B cell (primary cell): Measurements from ENCODE around the gene GJB2.

Experiments
- EZH2 ChIP-seq: IDR thresholded peaks from 2 replicates; pipeline ENCODE4 v1.6.1; 2012; ENCODE audit warnings: borderline replicate concordance, low read depth, mild to moderate bottlenecking, moderate library complexity, low read length; ENCODE audit not compliant: insufficient read depth, poor library complexity, severe bottlenecking
- TF ChIP-seq, protein P1 (sequence below): fragments of 200-600 bp; IDR thresholded peaks from one replicate; pipeline ENCODE4 v1.8.0; 2022; ENCODE audit warnings: antibody characterized with exemption, mild to moderate bottlenecking

DNA sequence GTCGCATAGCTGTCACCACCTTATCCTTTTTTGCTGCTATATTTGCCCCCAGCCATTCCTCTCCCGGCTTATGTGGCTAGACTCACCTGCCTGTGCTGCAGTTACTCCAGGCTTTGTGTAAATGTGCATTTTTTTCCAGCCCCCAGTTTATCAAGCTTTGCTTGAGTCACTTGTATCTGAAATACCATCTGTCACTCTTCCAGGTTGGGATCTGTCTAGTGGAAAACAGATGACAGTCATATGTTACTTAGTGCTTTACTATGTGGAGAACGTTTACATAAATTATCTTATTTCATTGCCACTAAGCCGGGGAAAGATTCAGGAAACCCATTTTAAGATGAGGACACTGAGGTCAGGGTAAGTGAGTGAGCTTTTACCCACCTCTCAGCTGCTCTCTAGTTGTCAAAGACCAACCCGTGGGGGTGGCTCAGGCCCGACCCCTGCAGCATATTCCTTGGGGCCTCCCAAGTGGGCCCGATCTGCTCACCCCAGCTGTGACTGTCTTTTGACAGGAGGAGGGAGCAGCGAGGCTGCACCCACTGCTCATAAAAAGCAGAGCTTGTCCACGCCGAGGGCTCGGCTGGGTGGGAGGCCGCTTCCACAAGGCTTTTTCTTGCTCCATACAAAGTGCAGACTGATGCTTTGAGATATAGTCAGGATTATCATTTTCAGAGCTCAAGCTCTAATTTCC lies 7.2 kb downstream of the GJB2 start:
- TF ChIP-seq, protein P1, sequence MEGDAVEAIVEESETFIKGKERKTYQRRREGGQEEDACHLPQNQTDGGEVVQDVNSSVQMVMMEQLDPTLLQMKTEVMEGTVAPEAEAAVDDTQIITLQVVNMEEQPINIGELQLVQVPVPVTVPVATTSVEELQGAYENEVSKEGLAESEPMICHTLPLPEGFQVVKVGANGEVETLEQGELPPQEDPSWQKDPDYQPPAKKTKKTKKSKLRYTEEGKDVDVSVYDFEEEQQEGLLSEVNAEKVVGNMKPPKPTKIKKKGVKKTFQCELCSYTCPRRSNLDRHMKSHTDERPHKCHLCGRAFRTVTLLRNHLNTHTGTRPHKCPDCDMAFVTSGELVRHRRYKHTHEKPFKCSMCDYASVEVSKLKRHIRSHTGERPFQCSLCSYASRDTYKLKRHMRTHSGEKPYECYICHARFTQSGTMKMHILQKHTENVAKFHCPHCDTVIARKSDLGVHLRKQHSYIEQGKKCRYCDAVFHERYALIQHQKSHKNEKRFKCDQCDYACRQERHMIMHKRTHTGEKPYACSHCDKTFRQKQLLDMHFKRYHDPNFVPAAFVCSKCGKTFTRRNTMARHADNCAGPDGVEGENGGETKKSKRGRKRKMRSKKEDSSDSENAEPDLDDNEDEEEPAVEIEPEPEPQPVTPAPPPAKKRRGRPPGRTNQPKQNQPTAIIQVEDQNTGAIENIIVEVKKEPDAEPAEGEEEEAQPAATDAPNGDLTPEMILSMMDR: no peak
- no peak for TF ChIP-seq EZH2
